SK-N-SH (cell line): ENCODE measurements around the gene APOL2. TPM values are rescaled to one million over a fixed set of nuclear protein-coding genes. Genes with fewer than 3 reads are reported as not detected.

Experiments
- CTCF ChIA-PET: fragments of 300-600, 350-600 bp; formaldehyde crosslinking; extraction: SDS; loops from one replicate; lab custom pipeline; 2021; lab: Yijun Ruan, JAX
- POLR2A ChIA-PET: fragments of 350-600 bp; sonication (Branson Sonifier 250); formaldehyde crosslinking; extraction: SDS; loops from one replicate; lab custom pipeline; 2020; ENCODE audit warnings: antibody characterized with exemption, inconsistent platforms; lab: Yijun Ruan, JAX
- DNase-seq: peaks from one replicate; pipeline ENCODE4 v3.0.0; 2012
- H2AFZ ChIP-seq: fragments of 200-600 bp; sonication (generic); 2 replicates; pipeline ENCODE4 v1.8.1; 2016; ENCODE audit warnings: antibody characterized with exemption, mild to moderate bottlenecking, low read depth
- H3F3A ChIP-seq: fragments of 200-600 bp; sonication (generic); replicated peaks from 2 replicates; pipeline ENCODE3; 2016; ENCODE audit warnings: antibody characterized with exemption, mild to moderate bottlenecking; ENCODE audit not compliant: insufficient read depth
- H3K27ac ChIP-seq, 2 experiments: fragments of 200-500 bp in 1 of 2; fragments of 200-600 bp in 1 of 2; sonication (Bioruptor generic) in 1 of 2; sonication (generic), shearing (Covaris generic) in 1 of 2; 2 replicates each; pipeline versions ENCODE4 v1.5.1 to v1.6.1; 2014 to 2016; ENCODE audit warnings: low read depth in 2 of 2, inconsistent platforms in 1 of 2, low read length in 1 of 2, mild to moderate bottlenecking in 1 of 2, mixed read lengths in 1 of 2
- H3K27me3 ChIP-seq: fragments of 200-600 bp; sonication (generic), shearing (Covaris generic); 2 replicates; pipeline ENCODE4 v1.6.1; 2016; ENCODE audit warnings: mixed run types; ENCODE audit not compliant: insufficient read depth
- H3K36me3 ChIP-seq, 2 experiments: fragments of 200-500 bp in 1 of 2; fragments of 200-600 bp in 1 of 2; sonication (Bioruptor generic) in 1 of 2; sonication (generic) in 1 of 2; replicated peaks in 1 of 2; 2 replicates each; pipeline versions ENCODE3 to v1.5.1; 2014 to 2016; ENCODE audit warnings: low read length in 1 of 2, mild to moderate bottlenecking in 1 of 2; ENCODE audit not compliant: insufficient read depth in 2 of 2, control insufficient read depth in 1 of 2
- H3K4me1 ChIP-seq, 2 experiments: fragments of 200-500 bp in 1 of 2; fragments of 200-600 bp in 1 of 2; sonication (Bioruptor generic) in 1 of 2; sonication (generic), shearing (Covaris generic) in 1 of 2; 2 replicates each; pipeline versions ENCODE4 v1.5.1 to v1.6.1; 2014 to 2016; ENCODE audit warnings: low read depth in 1 of 2, low read length in 1 of 2, mixed run types in 1 of 2; ENCODE audit not compliant: insufficient read depth in 2 of 2, control insufficient read depth in 1 of 2
- H3K4me2 ChIP-seq: fragments of 200-600 bp; sonication (generic), shearing (Covaris generic); 2 replicates; pipeline ENCODE4 v1.6.1; 2017; ENCODE audit warnings: mixed run types
- H3K4me3 ChIP-seq, 2 experiments: fragments of 200-500 bp in 1 of 2; fragments of 200-600 bp in 1 of 2; sonication (Bioruptor generic) in 1 of 2; sonication (generic), shearing (Covaris generic) in 1 of 2; 2 replicates each; pipeline versions ENCODE4 v1.5.1 to v1.8.1; 2014 to 2016; ENCODE audit warnings: low read depth in 2 of 2, inconsistent platforms in 1 of 2, low read length in 1 of 2, mild to moderate bottlenecking in 1 of 2, mixed read lengths in 1 of 2, moderate library complexity in 1 of 2
- H3K79me2 ChIP-seq: fragments of 200-600 bp; sonication (generic); 2 replicates; pipeline ENCODE4 v1.8.1; 2017; ENCODE audit warnings: mild to moderate bottlenecking; ENCODE audit not compliant: insufficient read depth
- H3K9ac ChIP-seq: fragments of 200-600 bp; sonication (generic); 2 replicates; pipeline ENCODE4 v1.6.1; 2017; ENCODE audit warnings: mixed run types
- H3K9me2 ChIP-seq: fragments of 200-600 bp; sonication (generic); 2 replicates; pipeline ENCODE4 v1.6.1; 2017; ENCODE audit warnings: mixed run types
- H3K9me3 ChIP-seq: fragments of 200-600 bp; sonication (generic); 2 replicates; pipeline ENCODE4 v1.6.1; 2017; ENCODE audit warnings: mixed run types, mild to moderate bottlenecking, moderate library complexity
- H4K20me1 ChIP-seq: fragments of 200-600 bp; sonication (generic); 2 replicates; pipeline ENCODE4 v1.6.1; 2017; ENCODE audit warnings: mild to moderate bottlenecking, mixed run types; ENCODE audit not compliant: insufficient read depth
- CTCF ChIP-seq: fragments of 200-600 bp; sonication (generic); IDR thresholded peaks from 2 replicates; pipeline ENCODE4 v1.6.1; 2017; ENCODE audit warnings: antibody characterized with exemption, mild to moderate bottlenecking, moderate library complexity
- ELF1 ChIP-seq: IDR thresholded peaks from 2 replicates; pipeline ENCODE4 v1.4.0; 2012
- EP300 ChIP-seq, 2 experiments: IDR thresholded peaks; 2 replicates each; pipeline versions ENCODE4 v1.4.0 to v1.6.1; 2012; ENCODE audit warnings: borderline replicate concordance in 1 of 2, low read depth in 1 of 2, low read length in 1 of 2
- FOXM1 ChIP-seq: IDR thresholded peaks from 2 replicates; pipeline ENCODE4 v1.4.0; 2012; ENCODE audit warnings: low read depth, mild to moderate bottlenecking
- JUND ChIP-seq: IDR thresholded peaks from 2 replicates; pipeline ENCODE4 v1.4.0; 2012
- MEF2A ChIP-seq: IDR thresholded peaks from 2 replicates; pipeline ENCODE4 v1.4.0; 2012; ENCODE audit warnings: low read depth, borderline replicate concordance
- NFIC ChIP-seq: IDR thresholded peaks from 2 replicates; pipeline ENCODE4 v1.4.0; 2012; ENCODE audit warnings: borderline replicate concordance
- NRF1 ChIP-seq: IDR thresholded peaks from 2 replicates; pipeline ENCODE4 v1.6.1; 2012; ENCODE audit warnings: low read depth, mild to moderate bottlenecking, low read length
- PBX3 ChIP-seq: IDR thresholded peaks from 2 replicates; pipeline ENCODE4; 2012
- RAD21 ChIP-seq: IDR thresholded peaks from 2 replicates; pipeline ENCODE4 v1.6.1; 2012; ENCODE audit warnings: mild to moderate bottlenecking, low read length
- RCOR1 ChIP-seq: fragments of 150-350 bp; IDR thresholded peaks from 2 replicates; pipeline ENCODE4 v1.6.1; 2017; ENCODE audit warnings: antibody characterized with exemption, low read length
- RXRA ChIP-seq: IDR thresholded peaks from 2 replicates; pipeline ENCODE4 v1.4.0; 2012; ENCODE audit warnings: low read depth, mild to moderate bottlenecking, borderline replicate concordance
- SMC3 ChIP-seq: IDR thresholded peaks from 2 replicates; pipeline ENCODE4 v1.6.1; 2012; ENCODE audit warnings: low read depth, low read length, improper control_type of control experiment
- TAF1 ChIP-seq: IDR thresholded peaks from 2 replicates; pipeline ENCODE4 v1.6.1; 2012; ENCODE audit warnings: low read depth, mild to moderate bottlenecking, low read length, moderate library complexity, borderline replicate concordance
- USF1 ChIP-seq: IDR thresholded peaks from 2 replicates; pipeline ENCODE4 v1.4.0; 2012; ENCODE audit warnings: low read depth, borderline replicate concordance
- WGBS: methylation state at CpG from one replicate; pipeline ENCODE4 v1.1.6; 2017; ENCODE audit warnings: low lambda C conversion rate; 5-methylcytosine and 5-hydroxymethylcytosine counted together
- polyA plus RNA-seq, 3 experiments: library from polyadenylated mRNA; depleted of rRNA; stranded (reverse); fragments of >200 nt; gene quantifications; 2 replicates each; pipeline ENCODE4 v1.2.3, GENCODE V29; 2012
- TF ChIP-seq, protein P1 (sequence below): fragments of 150-350 bp; IDR thresholded peaks from 2 replicates; pipeline ENCODE4 v1.6.1; 2017; ENCODE audit warnings: antibody characterized with exemption, low read length, low read depth, borderline replicate concordance

APOL2 gene
- polyA plus RNA-seq, 1 of the 3 experiments (the other 2 are of a cell fraction), result 8.3 TPM

GRCh38 chr22:36194385-36194784, 44.9 kb downstream of the APOL2 start:
- ChIA-PET POLR2A (no interaction called here), CTCF (interaction anchor here (0.7 to 4.7 kb wide), 17 partner anchors 11 to 94 kb away, joined by 3 to 28 read pairs (median 6); partner anchors contain the start of gene APOL2)
- H3K27me3 ChIP-seq, result no peaks in the 10 kb centered on the region; the same call in 1 of the 2 replicates
- H3K4me3 ChIP-seq, result no peak overlapping the region
- WGBS, result 66% methylated on average over 2 of the region's 2 CpGs
- H3K27ac ChIP-seq, result no peak overlapping the region
- no peaks in the 10 kb centered on the region for H4K20me1 ChIP-seq
- no peak overlapping the region for H2AFZ ChIP-seq
- peaks cover 10 to 36% of the 10 kb centered on the region in 2 experiments; a peak in 2 of 4 replicates for H3K4me1 ChIP-seq
- no peaks in the 10 kb centered on the region for H3K9me3 ChIP-seq
- H3K79me2 ChIP-seq, result no peaks in the 10 kb centered on the region
- H3F3A ChIP-seq, result no peaks in the 10 kb centered on the region
- H3K9me2 ChIP-seq, result no peaks in the 10 kb centered on the region
- H3K36me3 ChIP-seq, result no peaks in the 10 kb centered on the region
- TF ChIP-seq EP300 (IDR thresholded peaks at IDR 0.05; ENCODE audit: borderline replicate concordance in 1 of 2, low read depth in 1 of 2, low read length in 1 of 2) (no peak), ELF1 (no peak), USF1 (no peak), TAF1 (no peak), RAD21 (no peak), FOXM1 (no peak), NRF1 (no peak), CTCF (no peak), MEF2A (no peak), SMC3 (no peak), RCOR1 (no peak), NFIC (no peak), RXRA (no peak), JUND (no peak), PBX3 (no peak)
- TF ChIP-seq, protein P1, sequence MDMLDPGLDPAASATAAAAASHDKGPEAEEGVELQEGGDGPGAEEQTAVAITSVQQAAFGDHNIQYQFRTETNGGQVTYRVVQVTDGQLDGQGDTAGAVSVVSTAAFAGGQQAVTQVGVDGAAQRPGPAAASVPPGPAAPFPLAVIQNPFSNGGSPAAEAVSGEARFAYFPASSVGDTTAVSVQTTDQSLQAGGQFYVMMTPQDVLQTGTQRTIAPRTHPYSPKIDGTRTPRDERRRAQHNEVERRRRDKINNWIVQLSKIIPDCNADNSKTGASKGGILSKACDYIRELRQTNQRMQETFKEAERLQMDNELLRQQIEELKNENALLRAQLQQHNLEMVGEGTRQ, result no peak
- H3K9ac ChIP-seq, result no peak overlapping the region
- H3K4me2 ChIP-seq, result no peak overlapping the region
- DNase-seq, result no peak
